Endothelial cell of hepatic sinusoid (primary cell): ENCODE measurements around the gene CCDC71L.

Source experiments
- in situ Hi-C: cut with HindIII; loops from 2 replicates; pipeline ENCODE4 v1.10.0; 2017; ENCODE audit warnings: low sequenced_read_pairs

Gene CCDC71L

DNA sequence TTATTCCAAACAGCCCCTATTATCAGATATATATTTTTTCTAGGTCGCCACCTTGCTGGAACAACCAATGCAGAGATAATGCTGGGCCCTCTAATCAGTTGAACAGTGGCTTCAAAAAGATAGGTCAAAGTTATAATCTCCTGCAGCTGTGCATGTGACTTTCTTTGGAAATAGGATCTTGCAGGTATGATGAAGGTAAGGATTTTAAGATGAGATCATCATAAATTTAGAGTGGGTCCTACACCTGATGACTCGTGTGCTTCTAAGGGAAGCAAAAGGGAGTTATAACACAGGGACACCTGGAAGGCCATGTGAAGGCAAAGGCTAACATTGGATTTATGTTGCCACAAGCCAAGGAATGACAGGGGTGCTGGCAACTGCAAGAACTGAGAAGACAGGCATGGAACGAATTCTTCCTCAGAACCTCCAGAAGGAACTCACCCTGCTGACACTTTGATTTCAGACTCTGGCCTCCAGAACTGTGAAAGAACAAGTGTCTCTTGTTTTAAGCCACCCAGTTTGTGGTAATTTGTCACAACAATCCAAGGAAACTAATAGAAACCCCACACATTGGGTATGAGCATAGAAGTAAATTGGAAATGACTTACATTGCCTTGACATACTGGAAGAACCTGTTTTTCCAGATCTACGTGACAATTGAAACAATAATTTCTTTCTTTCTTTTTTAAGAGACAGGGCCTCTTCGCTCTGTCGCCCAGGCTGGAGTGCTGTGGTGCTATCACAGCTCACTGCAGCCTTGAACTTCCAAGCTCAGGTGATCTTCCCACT, 34.4 kb downstream of the CCDC71L start:
- in situ Hi-C loops: no loop called here

DNA sequence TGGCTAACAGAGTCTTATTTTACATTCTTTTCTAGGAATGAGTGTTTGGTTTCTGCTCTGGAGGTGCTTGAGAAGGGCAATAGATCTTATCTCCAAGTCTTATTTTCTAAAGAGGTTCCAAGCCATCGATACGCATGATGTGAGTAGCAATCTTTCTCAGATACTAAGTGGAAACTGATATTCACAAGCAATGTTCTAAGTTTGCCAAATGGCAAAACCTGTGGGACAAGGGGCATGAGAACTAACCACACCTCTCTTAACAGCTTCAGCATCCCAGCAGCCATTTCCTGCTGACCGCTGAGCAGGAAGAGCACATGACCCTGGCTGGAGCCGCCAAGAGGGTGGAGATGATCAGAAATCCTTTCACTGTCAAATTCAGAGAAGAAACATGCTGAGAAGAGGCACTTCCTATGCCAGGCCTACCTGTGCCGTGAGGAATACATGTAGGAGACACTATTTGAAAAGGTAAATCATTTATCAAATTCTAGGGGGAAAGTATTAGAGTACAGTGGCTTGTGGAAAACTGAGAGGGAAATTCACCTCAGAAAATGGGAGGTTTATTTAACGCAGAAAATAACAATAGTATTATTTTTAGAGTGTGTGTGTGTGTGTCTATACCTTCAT, 35.2 kb downstream of the CCDC71L start:
- in situ Hi-C loops: no loop called here

- in situ Hi-C loops: no loop called here
These were observed 37.1 kb downstream of the CCDC71L start for GRCh38 chr7:106623853-106624252.

- in situ Hi-C loops: no loop called here
These were observed 37.7 kb downstream of the CCDC71L start for GRCh38 chr7:106623315-106623660.

DNA sequence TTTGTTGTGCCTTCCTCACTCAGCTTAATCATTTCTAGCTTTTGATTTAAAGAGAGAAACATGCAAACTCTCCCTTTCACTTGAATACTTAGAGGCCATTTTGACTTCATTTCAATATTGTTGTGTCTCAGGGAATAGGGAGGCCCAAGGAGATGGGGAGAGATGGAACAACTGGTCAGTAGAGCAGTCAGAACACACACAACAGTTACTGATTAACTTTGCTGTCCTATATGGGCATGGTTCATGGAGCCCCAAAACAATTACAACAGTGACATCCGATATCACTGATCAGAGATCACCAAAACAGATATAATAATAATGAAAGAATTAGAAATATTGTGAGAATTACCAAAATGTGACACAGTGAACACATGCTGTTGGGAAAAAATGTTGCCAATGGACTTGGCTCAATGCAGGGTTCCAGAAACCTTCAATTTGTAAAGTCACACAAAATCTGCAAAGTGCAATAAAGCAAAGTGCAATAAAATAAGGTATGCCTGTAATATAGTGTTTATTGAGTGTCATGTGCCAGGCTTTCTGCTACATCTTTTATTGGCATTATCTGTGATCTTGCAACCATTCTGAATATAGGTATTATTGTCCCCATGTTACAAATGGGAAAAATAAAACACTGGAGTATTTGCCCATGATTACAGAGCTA, 38.2 kb downstream of the CCDC71L start:
- in situ Hi-C loops: no loop called here

DNA sequence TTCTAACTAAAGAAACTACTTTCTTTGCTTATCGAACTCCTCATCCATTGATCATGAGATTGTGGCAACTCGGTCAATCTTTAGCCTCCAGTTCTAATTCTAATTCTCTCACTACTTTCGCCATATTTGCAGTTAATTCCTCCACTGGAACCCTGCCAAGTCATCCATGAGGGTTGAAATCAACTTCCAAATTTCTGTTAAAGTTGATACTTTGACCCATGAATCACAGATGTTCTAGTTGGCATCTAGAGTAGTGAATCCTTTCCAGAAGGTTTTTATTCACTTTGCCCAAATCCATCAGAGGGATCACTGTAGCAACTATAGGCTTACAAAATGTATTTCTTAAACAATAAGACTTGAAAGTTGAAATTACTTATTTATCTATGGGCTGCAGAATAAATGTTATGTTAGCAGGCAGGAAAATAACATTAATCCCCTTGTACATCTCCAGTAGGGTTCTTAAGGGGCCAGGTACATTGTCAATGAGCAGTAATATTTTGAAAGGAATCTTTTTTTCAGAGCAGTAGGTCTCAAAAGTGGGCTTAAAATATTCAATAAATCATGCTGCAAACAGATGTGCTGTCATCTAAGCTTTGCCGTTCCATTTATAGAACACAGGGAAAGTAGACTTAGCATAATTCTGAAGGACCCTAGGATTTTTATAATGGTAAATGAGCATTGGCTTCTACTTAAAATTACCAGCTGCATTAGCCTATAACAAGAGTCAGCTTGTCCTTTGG, 39.4 kb downstream of the CCDC71L start:
- in situ Hi-C loops: no loop called here

DNA sequence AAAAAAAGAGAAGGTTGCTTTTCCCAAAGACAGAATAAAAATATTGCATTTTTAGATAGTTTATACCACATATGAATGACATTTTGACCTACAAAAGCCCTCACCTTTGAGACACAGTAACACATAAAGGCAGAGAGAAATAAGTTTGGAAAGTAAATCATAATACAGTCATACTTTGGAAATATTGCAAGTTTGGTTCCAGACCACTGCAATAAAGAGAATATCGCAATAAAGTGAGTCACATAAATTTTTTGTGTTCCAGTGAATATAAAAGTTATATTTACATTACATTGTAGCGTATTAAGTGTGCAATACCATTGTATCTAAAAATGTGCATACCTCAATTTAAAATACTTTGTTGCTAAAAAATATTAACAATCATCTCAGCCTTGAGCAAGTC, 40.3 kb downstream of the CCDC71L start:
- in situ Hi-C loops: no loop called here

GRCh38 chr7:106620034-106620433, 40.9 kb downstream of the CCDC71L start:
- in situ Hi-C loops: no loop called here

GRCh38 chr7:106619213-106619612, 41.7 kb downstream of the CCDC71L start:
- in situ Hi-C loops: no loop called here

GRCh38 chr7:106618480-106618879, 42.5 kb downstream of the CCDC71L start:
- in situ Hi-C loops: no loop called here

DNA sequence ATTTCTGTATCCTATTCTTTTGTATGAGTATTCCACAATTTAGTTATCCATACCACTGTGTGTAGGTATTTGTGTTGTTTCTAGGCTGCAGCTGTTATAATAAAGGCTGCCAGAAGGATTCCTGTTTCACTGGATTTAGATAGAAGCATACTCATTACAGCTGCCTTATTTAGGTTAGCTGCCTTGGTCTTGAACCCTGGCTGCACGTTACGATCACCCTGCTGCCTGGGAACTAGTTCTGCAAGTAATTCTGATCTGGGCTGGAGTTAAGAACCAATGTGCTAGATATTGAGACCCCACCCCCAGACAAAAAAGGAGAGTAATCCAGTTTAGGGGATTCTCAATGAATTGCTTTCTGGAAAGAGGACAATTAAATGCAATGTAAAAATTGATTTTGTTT, 43.1 kb downstream of the CCDC71L start:
- in situ Hi-C loops: no loop called here

- in situ Hi-C loops: no loop called here
These were observed 44.3 kb downstream of the CCDC71L start for GRCh38 chr7:106616708-106617051.

DNA sequence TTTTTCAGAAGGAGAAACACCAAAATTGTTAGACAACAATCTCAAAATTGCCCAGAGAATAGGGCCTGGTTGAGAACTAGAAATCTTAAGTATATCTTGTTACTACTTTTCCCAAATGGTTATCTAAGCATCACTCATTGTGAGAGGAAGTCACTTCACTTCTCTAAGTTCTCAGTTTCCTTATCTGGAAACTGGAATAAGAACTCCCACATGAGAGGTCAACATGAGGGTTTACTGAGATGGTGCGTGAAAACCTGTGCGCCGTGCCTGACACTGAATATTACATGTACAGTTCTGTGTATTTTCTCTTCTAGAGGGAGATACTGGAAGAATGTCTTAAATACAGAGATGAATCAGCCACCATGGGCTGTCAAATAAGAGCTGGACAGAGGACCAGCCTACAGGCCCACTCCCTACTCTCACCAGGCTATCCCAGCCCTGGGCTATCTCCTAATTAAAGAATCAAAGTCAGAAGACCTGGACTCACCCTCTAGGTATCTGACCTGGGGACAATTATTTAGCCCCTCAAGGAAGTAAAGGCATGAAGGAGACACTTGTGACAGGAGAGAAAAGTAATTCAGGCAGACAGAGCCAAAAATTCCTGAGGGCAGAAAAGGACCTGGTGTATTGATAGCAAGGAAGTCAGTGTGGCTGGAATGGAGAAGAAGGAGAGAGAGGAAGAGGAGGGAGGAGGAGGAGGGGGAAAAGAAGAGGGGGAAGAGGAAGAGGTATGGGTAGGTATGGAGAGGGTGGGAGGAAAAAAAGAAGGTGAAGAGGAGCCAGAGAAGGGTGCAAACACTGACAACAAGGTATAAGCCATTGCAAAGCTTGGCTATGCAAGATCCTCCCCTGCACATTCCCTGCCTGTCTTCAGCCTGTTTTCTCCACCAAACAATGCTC, 44.9 kb downstream of the CCDC71L start:
- in situ Hi-C loops: no loop called here

DNA sequence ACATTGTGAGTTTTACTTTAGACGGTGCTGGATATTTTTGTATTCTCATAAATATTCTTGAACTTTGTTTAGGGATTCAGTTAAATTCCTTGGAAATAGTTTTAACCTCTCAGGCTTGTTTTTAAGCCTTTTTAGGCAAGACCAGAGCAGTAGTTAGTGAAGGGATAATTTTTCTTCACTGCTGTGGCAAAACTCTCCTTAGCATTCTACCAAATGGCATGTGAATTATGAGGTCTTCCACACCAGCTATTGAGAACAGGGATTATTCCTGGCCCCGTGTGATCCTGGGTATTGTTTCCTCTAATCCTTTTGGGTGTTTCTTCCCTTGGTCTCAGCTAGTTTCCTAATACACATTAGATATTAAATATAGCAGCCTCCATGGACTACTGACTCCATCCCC, 46.2 kb downstream of the CCDC71L start:
- in situ Hi-C loops: no loop called here

DNA sequence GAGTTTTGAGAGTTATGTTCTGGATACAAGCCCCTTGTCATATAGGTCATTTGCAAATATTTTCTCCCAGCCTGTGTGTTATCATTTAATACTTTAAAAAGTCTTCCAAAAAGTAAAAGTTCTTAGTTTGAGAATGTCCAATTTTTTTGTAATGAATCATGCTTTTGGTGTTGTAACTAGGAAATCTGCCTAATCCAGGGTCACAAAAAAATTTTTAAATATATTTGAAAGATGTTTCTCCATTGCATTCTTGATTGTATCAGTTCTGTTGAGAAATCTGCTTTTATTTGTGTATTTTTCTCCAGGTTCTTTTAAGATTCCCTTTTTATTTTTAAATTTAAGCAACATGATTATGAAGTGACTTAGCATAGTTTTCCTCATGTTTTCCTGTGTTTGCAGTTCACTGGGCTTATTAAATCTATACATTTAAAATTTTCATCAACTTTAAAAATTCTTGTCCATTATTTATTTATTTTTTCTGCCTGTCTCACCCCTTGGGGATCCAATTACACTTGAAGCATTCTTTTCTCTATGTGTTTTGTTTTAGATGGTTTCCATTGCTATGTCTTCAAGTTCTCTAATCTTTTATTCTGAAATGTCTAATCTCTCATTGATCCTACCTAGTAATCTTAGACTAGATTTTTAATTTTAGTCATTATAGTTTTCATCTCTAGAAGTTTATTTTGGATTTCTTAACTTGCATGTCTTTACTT, 47.0 kb downstream of the CCDC71L start:
- in situ Hi-C loops: no loop called here

GRCh38 chr7:106613279-106613678, 47.7 kb downstream of the CCDC71L start:
- in situ Hi-C loops: no loop called here

DNA sequence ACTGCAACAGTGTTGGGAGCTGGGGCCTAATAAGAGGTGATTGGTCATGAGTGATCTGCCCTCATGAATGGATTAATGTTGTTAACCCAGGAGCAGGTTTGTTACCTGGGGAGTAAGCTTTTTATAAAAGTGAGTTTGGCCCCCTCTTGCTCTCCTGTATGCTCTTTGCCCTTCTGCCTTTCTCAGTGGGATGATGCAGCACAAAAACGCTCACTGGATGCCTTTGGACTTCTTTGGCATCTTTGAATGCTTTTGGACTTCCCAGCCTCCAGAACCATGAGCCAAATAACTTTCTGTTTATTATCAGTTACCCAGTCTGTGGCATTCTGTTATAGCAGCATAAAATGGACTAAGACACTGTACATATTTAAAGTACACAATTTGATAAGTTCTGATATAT, 48.5 kb downstream of the CCDC71L start:
- in situ Hi-C loops: no loop called here

- in situ Hi-C loops: no loop called here
These were observed 49.0 kb downstream of the CCDC71L start for GRCh38 chr7:106611911-106612310.

GRCh38 chr7:106610996-106611886, 49.7 kb downstream of the CCDC71L start:
- in situ Hi-C loops: no loop called here
